ENCODE data around the gene TTBK1.
"Not testable (repeated sequence)": the region's sequence is repeated elsewhere in the genome, so short reads cannot be mapped to it uniquely, and the experiment has no call there.

TTBK1 gene

DNA sequence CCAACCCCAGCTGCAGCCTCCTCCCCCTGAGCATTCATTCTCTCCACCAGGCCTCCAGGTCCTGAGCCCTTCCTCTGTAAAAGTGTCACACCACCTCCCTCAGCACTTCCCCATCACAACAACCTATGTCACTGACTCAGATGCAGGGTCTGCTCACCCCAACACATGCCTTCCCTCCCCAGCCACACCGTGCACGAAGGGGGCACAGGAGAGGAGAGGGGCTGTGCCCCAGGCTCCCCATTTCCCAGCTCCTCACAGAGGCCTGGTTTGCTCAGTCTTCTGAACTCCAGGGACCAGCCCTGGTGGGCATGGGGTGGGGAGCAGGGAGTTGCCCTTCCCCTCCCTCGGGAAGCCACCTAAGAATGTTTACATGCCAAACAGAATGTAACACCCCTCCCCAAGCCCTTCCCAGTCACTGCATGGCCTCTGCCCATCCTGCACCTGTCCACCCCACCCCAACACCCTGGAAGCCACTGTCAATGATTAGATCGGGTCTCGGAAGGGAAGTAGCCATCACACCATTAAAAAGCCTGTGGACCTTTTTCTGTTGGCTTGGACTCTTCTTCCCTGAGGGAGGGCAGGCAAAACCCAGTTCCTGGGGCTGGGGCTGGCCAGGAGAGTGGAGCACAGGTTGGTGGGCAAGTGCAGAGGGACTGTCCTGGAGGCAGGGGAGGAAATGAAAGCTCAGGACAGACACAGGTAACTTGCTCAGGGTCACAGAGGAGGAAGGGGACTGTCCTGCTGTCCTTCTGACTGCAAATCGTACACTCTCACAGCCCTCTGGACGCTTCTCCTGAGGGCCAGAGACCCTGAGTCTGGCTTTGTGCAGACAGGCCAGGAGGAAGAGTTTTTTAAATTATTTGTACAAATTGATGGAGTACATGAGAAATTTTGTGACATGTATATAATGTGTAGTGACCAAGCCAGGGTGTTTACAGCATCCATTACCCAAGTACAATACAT is 44.7 kb downstream of the TTBK1 start:
- DNase-seq (ENCODE audit: low spot score): no peak

DNA sequence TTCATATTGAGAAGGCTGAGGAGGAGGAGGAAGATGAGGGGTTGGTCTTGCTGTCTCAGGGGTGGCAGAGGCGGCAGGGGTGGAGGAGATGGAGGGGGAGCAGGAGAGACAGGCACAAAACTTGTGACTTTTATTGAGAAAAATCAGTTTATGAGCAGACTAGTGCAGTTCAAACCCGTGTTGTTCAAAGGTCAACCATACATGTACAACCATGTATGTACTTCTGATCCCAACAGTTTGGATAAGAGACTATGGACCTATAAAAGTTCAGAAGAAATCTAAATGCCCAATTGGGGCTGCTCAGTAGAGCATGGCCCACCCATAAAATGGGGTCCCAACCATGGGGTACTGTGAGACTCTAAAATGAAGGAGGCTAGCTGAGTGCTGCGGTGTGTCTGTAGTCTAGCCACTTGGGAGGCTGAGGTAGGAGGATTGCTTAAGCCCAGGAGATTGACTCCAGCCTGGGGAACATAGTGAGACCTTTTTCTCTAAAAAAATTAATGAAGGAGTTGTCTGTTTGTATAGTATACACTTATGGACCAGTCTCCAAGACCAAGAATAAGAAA is 47.1 kb downstream of the TTBK1 start:
- DNase-seq (ENCODE audit: low spot score): no peak

DNA sequence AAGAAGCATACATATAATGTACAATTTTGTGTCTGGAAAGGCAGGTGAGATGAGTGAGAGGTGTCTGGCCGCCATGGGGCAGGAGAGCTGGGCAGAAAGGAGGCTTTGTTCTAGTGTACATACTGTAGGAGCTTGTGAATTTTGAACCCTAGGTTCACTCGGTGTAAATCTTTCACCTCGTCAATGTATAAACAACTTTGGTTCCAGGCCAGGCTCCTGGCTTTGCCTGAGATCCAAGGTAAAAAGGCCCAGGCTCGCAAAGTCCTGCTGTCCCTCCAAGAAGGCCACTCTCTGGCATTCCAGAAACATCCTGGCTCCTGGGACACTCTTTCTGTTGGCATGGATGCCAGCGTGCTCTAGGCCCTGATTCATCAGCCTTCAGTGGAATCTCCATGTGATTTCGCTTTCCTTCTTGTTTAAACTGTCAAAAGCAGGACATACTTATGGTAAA is 47.6 kb downstream of the TTBK1 start:
- DNase-seq (ENCODE audit: low spot score): no peak

DNA sequence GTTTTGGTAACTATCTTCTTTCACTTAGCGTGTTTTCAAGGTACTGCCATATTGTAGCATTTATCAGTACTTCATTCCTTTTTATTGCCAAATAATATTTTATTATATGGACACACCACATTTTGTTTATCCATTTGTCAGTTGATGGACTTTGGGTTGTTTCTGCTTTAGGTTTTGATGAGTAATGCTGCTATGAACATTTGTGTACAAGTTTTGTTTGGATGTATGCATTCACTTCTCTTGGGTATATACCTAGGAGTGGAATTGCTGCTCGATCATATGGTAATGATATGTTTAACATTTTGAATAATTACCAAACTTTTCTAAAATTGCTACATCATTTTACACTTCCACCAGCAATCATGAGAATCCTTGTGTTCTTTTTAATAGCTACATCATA is 48.4 kb downstream of the TTBK1 start:
- DNase-seq (ENCODE audit: low spot score): no peak

DNA sequence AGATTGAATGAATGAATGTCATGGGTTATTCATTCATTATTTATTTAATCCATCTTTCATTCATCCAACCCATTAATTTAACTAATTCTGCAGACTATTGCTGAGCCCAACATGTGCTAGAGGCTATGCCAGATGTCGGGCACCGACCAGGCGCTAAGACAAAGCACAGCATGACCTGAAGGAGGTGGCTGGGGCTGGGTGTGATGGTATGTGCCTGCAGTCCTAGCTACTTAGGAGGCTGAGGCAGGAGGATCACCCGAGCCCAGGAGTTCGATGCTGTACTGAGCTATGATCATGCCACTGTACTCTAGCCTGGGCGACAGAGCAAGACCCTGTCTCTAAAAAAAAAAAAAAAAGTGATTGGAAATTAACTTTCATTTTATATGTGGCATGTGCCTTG is 49.1 kb downstream of the TTBK1 start:
- no peak for DNase-seq (ENCODE audit: low spot score)

DNA sequence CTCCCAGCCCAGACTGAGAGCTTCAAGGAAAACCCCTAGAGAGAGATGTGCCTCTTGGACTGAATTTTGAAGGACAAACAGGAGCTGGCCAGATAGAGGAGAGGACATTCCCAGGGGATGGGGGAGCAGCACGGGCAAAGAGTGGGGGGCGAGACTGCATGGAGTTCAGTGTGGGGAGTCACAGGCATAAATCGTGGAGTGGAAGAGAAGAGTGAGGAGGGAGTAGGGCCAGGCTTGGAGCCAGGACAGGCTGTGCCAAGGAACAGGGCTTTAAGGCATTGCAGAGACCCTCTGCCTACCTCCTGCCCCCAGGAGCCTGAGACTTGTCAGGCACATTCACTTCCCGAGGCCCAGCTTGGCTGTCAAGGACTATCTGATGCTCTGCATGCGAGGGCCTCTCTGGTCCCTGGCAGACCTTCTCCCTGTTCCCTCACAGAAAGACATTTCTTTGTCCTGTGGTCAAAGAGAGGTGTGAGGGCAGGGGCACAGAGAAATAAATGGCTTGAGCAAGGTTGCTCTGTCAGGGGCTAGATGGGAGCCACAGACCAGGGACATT is 49.6 kb downstream of the TTBK1 start:
- no peak for DNase-seq (ENCODE audit: low spot score)

DNA sequence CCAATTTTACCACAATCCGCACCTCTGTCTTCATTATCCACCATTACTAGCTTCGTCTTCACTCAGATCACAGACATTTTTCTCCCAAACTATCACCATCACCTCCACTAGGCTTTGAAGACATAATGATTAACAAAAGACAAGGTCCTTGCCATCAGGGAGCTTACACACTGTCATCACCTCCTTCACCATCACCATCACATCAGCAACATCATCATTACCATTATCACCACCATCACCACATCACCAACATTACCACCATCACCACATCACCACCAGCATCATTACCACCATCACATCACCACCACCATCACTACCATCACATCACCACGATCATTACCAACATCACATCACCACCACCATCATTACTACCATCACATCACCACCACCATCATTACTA is 50.4 kb downstream of the TTBK1 start:
- no peak for DNase-seq (ENCODE audit: low spot score)

DNA sequence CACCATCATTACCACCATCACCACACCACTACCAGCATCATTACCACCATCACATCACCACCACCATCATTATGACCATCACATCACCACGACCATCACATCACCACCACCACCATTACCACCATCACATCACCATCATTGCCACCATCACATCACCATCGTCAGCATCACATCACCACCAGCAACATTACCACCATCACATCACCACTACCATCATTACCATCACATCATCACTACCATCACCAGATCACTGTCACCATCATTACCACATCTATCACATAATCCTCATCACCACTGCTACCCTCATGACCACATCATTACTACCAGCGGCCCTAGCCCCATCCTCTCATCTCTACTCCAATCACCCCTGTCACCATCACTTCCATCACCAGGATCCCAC is 51.3 kb downstream of the TTBK1 start:
- DNase-seq (ENCODE audit: low spot score): no peak

DNA sequence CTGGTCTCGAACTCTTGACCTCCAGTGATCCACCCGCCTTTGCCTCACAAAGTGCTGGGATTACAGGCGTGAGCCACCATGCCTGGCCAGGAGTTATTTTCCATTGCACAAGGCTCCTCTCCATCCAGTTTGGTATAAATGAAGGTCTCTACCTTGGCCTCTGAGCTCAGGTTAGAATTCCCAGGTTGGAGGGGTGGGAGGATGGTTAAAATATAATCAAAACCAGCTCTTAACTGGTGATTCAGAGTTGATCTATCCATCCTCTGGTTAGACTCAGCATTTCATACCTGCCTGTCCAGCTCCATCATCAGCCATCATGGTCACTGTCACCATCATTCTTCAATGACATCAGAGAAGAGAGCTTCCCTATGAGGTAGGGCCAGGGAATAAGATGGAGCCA is 52.2 kb downstream of the TTBK1 start:
- DNase-seq (ENCODE audit: low spot score): no peak

DNA sequence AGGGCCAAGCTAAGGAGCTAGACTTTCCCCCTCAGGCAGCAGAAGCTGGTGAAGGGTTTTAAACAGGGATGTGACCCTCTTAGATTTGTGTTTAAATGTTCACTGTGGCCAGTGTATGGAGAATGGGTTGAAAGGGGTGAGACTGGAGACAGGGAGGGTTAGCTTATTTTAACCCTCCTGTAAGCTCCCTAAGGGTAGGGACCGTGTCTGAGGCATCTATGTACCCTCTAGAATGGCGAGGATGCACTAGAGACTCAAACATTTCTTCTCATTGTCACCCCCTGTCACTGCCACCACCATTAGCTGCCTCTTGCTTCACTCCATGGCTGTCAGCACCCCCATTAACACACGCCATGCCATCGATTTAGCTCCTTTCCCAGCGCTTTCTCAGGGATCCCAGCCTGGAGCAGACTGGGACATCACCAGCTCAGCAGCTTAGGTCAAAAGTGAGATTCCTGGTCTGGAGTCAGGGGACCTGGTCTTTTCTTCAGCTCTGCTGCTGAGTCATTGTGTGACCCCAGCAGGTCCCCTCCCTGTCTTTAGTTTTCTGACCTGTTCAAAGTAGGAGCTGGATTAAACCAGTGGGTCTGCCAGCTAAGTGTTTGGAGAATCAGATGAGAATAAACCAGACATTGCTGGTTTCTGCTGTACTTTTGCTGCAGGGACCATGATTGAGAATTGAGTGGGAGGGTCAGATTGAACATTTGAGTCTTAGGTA is 53.7 kb downstream of the TTBK1 start:
- DNase-seq (ENCODE audit: low spot score): no peak

DNA sequence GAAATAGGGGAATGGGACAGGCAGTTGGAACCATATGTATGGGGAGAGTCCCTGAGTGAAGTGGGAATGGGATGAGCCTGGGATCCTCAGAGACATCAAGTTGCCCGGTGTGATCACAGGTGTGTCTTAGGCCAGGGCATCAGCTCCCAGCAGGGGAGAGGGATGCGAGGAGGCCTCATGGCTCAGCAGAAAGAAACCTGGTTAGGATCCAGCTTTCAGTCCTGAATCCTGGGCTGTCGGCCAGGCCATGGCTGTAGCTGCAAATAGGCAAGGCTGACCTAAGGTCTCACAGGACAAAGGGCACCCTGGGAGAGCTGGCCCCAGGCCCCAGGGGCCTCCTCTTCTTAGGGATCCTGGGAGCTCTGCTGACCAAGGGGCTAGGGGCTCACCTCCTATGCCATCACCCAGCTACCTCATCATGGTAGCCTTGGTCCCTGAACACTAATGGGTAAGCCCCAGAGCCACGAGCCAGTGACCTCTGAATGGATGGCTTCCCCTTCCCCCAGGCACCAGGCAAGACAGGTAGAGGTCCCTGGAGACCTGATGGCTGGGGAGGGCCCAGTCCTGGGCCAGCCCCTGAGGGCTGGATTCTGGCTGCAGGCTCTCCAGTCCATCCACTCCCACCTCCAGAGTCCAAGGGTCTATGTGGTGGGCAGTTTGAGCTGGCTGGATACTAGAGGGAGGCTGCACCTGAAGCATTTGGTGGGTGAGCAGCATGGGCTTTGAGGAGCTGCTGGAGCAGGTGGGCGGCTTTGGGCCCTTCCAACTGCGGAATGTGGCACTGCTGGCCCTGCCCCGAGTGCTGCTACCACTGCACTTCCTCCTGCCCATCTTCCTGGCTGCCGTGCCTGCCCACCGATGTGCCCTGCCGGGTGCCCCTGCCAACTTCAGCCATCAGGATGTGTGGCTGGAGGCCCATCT is 54.6 kb downstream of the TTBK1 start, which contains the start of gene SLC22A7:
Gene SLC22A7 (plus strand): TSS at position 617 of the 921 bp plus-strand sequence. CDS start 99 bp downstream, at position 716.
- DNase-seq (ENCODE audit: low spot score): no peak

DNA sequence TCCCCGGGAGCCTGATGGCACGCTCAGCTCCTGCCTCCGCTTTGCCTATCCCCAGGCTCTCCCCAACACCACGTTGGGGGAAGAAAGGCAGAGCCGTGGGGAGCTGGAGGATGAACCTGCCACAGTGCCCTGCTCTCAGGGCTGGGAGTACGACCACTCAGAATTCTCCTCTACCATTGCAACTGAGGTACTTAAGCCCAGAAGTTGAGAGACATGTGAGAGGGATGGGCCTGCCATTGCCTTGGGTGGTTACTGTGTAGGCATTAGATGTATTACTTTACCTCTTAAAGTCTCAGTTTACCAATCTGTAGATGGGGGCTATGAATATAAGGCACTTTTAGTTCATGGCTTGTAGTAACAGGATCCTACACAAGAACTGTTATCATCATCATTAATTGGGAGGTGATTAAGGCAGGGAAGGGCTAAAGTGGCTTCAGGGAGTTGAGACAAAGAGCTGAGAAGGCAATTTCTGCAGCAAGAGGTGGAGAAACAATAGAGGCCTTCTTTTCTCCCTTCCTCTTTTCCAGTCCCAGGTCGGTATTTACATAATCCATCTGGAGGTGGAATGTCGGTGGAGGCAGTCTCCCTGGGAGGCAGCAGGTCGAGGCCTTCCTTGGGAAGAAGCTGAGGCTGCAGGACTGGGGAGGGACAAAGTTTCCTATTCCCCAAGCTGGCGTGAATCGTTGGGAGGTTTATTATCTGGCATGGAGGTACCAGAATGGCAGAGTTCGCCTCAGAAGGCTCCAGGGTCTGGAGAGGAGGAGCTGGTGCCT is 55.5 kb downstream of the TTBK1 start:
- no peak for DNase-seq (ENCODE audit: low spot score)

DNA sequence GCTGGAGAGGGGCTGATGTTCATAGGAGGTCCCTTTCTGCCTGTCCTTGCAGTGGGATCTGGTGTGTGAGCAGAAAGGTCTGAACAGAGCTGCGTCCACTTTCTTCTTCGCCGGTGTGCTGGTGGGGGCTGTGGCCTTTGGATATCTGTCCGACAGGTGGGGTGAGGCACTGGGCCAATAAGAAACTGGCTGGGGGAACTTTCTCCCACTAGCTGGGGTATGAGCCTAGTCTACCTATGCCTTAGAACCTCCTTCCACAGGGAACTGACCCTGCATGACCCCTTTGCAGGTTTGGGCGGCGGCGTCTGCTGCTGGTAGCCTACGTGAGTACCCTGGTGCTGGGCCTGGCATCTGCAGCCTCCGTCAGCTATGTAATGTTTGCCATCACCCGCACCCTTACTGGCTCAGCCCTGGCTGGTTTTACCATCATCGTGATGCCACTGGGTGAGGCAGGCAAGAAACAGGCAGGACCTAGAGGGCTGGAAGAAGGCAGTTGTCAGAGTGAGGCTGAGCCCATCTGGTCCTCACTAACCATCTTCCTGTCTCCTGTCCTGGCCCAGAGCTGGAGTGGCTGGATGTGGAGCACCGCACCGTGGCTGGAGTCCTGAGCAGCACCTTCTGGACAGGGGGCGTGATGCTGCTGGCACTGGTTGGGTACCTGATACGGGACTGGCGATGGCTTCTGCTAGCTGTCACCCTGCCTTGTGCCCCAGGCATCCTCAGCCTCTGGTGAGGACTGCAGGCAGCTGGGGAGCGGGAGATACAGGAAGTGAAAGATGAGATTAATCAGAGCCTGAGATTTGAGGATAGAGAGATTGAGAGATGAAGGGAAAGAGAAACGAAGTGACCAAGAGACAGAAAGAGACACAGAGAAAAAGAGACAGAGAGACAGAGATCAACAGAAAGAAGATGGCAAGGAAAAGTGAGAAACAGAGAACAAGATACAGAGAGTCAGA is 56.3 kb downstream of the TTBK1 start:
- no peak for DNase-seq (ENCODE audit: low spot score)

DNA sequence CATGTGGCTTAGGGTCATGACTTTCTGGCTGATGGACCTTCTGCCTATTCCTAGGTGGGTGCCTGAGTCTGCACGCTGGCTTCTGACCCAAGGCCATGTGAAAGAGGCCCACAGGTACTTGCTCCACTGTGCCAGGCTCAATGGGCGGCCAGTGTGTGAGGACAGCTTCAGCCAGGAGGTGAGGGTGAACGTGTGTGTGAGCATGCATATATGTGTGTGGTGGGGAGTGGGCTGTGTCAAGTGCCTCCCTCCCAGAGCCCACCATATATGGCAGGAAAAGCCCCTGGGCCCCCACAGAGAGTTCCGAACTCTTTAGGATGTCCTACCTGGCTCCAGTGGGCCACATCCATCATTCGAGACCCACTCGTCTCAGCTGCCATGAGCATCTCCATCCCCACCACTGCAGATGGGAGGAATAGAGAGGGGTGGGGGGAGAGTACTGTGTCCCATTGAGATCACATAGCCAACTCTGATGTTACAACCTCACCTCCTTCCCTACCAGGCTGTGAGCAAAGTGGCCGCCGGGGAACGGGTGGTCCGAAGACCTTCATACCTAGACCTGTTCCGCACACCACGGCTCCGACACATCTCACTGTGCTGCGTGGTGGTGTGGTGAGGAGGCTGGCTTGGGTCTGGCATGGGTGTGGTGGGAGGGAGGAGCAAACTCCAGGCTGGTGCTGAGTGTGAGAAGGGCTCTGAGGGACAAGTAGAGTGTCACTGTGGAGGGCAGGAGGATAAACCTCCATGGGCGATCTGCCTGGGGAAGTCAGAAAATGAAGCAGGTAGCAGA is 58.0 kb downstream of the TTBK1 start:
- no peak for DNase-seq (ENCODE audit: low spot score)

DNA sequence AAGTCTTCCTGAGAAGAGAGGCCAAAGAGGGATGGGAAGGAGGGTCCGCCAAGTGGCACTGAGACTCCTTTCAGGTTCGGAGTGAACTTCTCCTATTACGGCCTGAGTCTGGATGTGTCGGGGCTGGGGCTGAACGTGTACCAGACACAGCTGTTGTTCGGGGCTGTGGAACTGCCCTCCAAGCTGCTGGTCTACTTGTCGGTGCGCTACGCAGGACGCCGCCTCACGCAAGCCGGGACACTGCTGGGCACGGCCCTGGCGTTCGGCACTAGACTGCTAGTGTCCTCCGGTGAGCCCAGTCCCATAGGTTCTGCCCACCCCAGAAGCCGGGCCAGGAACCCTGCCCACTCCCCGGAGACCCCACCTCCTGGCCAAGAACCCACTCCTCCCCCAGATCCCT is 58.8 kb downstream of the TTBK1 start:
- no peak for DNase-seq (ENCODE audit: low spot score)

DNA sequence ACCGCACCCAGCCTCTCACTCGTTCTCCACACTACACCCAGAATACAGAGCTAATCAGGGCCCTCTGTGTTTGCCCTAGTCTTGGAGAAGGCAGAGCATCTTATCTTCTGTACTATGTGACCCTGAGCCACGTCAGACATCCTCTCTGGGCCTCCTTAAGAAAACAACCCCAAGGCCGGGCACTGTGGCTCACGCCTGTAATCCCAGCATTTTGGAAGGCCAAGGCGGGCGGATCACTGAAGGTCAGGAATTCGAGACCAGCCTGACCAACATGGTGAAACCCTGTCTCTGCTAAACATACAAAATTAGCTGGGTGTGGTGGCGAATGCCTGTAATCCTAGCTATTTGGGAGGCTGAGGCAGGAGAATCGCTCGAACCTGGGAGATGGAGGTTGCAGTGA is 59.7 kb downstream of the TTBK1 start:
- DNase-seq (ENCODE audit: low spot score): not testable (repeated sequence)

DNA sequence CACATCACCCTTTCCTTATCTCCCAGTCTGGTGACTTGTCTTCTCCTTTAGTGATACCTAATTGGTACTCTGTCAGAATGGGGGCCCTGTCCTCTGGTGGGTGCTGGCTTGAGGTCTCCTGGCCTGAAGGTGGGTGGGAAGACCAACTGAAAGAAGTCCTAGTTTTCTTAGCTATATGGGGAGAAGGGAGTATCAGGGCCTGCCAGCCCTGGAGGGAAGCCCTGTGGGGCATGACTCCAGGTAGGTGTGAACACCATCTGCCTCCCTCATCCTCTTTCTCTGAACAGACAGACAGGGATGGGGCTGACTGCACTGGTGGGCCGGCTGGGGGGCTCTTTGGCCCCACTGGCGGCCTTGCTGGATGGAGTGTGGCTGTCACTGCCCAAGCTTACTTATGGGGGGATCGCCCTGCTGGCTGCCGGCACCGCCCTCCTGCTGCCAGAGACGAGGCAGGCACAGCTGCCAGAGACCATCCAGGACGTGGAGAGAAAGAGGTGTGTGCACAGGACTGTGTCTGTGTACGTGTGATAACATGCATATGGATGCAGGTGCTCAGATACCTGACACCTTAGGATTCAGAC is 60.6 kb downstream of the TTBK1 start:
- DNase-seq (ENCODE audit: low spot score): no peak

DNA sequence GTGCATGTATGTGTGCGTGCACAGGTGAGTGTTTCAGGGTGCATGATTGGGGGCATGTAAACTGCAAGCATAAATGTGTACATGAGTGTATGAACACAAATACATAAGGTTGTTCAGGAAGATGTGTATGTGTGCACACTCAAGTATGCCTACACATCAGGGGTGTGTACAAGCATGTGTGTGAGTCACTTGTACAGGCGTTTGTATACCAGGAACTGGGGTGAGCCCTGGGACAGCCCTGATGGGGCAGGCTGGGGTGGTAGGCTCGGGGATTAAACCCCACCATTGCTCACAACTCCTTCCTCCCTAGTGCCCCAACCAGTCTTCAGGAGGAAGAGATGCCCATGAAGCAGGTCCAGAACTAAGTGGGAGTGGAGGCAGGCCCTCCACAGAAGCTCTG is 61.1 kb downstream of the TTBK1 start:
- no peak for DNase-seq (ENCODE audit: low spot score)
